COLO668 (cell line): ENCODE measurements around the gene OLAH.

Source experiments
- DNase-seq: peaks from one replicate; lab custom pipeline; 2025; ENCODE audit not compliant: unreplicated experiment; lab: John Stamatoyannopoulos, UW

Gene OLAH

GRCh38 chr10:15122477-15123030 lies 78.8 kb downstream of the OLAH start:
- no peak for DNase-seq
